ENCODE data around the gene COL6A1.

DNA sequence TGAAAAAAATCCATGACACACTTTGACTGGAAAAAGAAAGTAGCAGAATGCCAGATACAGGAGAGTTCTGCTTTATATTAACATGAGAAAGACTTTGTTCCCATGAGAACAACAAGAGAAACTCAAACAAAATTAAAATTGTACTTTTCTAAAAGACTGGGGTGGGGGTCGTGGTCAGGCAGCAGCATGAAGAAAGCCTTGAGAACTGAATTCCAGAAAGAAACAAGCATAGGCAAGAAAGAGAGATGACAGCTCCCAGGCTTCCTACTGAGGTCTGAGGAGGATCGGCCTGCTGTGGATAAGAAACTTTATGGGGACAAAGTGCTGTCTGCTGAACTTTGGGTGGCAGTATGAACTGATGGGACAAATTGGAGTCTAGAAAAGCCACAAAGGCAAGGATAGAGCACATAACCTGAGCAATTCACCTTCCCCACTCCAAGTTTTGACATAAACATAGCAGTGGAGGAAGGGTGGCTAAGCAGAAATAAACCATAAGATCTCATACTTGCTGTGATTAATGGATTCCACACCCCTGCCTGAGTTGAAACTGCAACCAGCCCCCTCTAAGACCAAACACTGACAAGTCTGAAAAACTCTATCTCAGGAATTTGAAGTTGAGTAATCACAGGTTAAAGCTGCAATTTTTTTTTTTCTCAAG is 43.7 kb downstream of the COL6A1 start:
- no peak for TF ChIP-seq EZH2 (IDR thresholded peaks at IDR 0.05)
- TF ChIP-seq, protein P1, sequence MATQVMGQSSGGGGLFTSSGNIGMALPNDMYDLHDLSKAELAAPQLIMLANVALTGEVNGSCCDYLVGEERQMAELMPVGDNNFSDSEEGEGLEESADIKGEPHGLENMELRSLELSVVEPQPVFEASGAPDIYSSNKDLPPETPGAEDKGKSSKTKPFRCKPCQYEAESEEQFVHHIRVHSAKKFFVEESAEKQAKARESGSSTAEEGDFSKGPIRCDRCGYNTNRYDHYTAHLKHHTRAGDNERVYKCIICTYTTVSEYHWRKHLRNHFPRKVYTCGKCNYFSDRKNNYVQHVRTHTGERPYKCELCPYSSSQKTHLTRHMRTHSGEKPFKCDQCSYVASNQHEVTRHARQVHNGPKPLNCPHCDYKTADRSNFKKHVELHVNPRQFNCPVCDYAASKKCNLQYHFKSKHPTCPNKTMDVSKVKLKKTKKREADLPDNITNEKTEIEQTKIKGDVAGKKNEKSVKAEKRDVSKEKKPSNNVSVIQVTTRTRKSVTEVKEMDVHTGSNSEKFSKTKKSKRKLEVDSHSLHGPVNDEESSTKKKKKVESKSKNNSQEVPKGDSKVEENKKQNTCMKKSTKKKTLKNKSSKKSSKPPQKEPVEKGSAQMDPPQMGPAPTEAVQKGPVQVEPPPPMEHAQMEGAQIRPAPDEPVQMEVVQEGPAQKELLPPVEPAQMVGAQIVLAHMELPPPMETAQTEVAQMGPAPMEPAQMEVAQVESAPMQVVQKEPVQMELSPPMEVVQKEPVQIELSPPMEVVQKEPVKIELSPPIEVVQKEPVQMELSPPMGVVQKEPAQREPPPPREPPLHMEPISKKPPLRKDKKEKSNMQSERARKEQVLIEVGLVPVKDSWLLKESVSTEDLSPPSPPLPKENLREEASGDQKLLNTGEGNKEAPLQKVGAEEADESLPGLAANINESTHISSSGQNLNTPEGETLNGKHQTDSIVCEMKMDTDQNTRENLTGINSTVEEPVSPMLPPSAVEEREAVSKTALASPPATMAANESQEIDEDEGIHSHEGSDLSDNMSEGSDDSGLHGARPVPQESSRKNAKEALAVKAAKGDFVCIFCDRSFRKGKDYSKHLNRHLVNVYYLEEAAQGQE (IDR thresholded peaks at IDR 0.05; ENCODE audit: low read depth), result no peak
- TF ChIP-seq, protein P2, sequence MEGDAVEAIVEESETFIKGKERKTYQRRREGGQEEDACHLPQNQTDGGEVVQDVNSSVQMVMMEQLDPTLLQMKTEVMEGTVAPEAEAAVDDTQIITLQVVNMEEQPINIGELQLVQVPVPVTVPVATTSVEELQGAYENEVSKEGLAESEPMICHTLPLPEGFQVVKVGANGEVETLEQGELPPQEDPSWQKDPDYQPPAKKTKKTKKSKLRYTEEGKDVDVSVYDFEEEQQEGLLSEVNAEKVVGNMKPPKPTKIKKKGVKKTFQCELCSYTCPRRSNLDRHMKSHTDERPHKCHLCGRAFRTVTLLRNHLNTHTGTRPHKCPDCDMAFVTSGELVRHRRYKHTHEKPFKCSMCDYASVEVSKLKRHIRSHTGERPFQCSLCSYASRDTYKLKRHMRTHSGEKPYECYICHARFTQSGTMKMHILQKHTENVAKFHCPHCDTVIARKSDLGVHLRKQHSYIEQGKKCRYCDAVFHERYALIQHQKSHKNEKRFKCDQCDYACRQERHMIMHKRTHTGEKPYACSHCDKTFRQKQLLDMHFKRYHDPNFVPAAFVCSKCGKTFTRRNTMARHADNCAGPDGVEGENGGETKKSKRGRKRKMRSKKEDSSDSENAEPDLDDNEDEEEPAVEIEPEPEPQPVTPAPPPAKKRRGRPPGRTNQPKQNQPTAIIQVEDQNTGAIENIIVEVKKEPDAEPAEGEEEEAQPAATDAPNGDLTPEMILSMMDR (IDR thresholded peaks at IDR 0.05 in 2 of 3, conservative IDR thresholded peaks at IDR 0.05 in 1 of 3; ENCODE audit: borderline replicate concordance in 1 of 3, insufficient read depth in 1 of 3, low read depth in 2 of 3, low read length in 2 of 3), result no peak
